Body of pancreas (tissue), 4 donors: ENCODE data around the gene GYPC. TPM values are rescaled to one million over a fixed set of nuclear protein-coding genes. Genes with fewer than 3 reads are reported as not detected.

Experiments used
- ATAC-seq: fragments of 150-250 bp; one replicate; pipeline ENCODE4 v1.9.1; 2016
- DNase-seq, 4 donors: peaks; one replicate each; pipeline ENCODE4 v3.0.0-alpha.2; 2019
- H3K27ac ChIP-seq, 4 donors: fragments of 200-600 bp; sonication (generic); 1 replicate in 3 of 4; 2 replicates in 1 of 4; pipeline versions ENCODE4 v1.5.1 to v1.6.1; 2016 to 2019; ENCODE audit warnings: mild to moderate bottlenecking in 1 of 4, mixed read lengths in 1 of 4, moderate library complexity in 1 of 4
- H3K27me3 ChIP-seq, 2 donors: fragments of 200-600 bp; sonication (generic); one replicate each; pipeline ENCODE4 v1.6.0; 2016; ENCODE audit warnings: mild to moderate bottlenecking in 1 of 2
- H3K36me3 ChIP-seq, 2 donors: fragments of 200-600 bp; sonication (generic); replicated peaks in 1 of 2; 2 replicates each; pipeline ENCODE4 v1.5.1; 2016; ENCODE audit warnings: low read depth in 2 of 2; ENCODE audit not compliant: insufficient read depth in 1 of 2
- H3K4me1 ChIP-seq: fragments of 200-600 bp; sonication (generic); one replicate; pipeline ENCODE4 v1.6.0; 2016
- H3K4me3 ChIP-seq, 2 donors: fragments of 200-600 bp; sonication (generic); 1 replicate in 1 of 2; 2 replicates in 1 of 2; pipeline ENCODE4 v1.5.1; 2016 to 2019
- H3K9me3 ChIP-seq, 3 donors: fragments of 200-600 bp; sonication (generic); 1 replicate in 2 of 3; 2 replicates in 1 of 3; pipeline ENCODE4 v1.5.1; 2016
- POLR2A ChIP-seq, 3 donors: fragments of 450-650 bp; IDR thresholded peaks; one replicate each; pipeline ENCODE4 v1.6.1; 2016; ENCODE audit warnings: antibody characterized with exemption in 3 of 3, mild to moderate bottlenecking in 2 of 3
- WGBS, 2 donors: methylation state at CpG; one replicate each; pipeline ENCODE4 v1.1.5; 2017; 5-methylcytosine and 5-hydroxymethylcytosine counted together
- intact Hi-C: fragments of 100-400 bp; cut with DNase I; formaldehyde crosslinking; loops from one replicate; pipeline ENCODE4 v1.15.1; 2023
- total RNA-seq, 2 donors: library from RNA; depleted of rRNA; stranded (reverse); fragments of >200 nt; gene quantifications; one replicate each; pipeline ENCODE4 v1.1.0, GENCODE V29; 2016
- TF ChIP-seq, protein P1 (sequence below), 7 experiments: fragments of 450-650 bp in 4 of 7; fragments of 200-600 bp in 3 of 7; sonication (generic) in 3 of 7; IDR thresholded peaks; one replicate each; pipeline ENCODE4 v1.5.1; 2016 to 2019; ENCODE audit warnings: antibody characterized with exemption in 7 of 7

Gene GYPC
- total RNA-seq, 2 donors from 2014 or later = 26.4 to 28.8 TPM

DNA sequence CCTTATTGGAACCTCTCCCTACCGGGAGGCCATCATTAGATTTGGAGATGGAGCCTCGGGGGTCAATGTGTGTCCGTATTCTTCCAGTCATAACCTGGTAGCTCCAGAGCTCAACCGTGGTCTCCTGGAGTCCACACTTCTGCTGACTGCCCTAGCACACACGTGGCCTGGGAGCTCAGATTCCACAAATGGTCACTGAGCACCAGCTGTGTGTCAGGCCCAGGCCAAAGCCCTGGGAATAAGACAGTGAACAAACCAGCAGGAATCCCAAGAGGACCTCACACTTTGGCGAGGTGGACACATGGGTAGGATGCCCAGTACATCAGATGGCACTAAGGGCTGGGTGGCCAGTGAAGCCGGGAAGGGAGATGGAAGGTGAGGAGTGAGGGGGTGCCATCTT, 15.5 kb downstream of the GYPC start:
- ATAC-seq = no peak
- H3K9me3 ChIP-seq = peaks cover 0 to 10% (median 0%) of the 10 kb centered on the region in 3 donors
- no peak for TF ChIP-seq POLR2A (IDR thresholded peaks at IDR 0.05)
- TF ChIP-seq, protein P1, sequence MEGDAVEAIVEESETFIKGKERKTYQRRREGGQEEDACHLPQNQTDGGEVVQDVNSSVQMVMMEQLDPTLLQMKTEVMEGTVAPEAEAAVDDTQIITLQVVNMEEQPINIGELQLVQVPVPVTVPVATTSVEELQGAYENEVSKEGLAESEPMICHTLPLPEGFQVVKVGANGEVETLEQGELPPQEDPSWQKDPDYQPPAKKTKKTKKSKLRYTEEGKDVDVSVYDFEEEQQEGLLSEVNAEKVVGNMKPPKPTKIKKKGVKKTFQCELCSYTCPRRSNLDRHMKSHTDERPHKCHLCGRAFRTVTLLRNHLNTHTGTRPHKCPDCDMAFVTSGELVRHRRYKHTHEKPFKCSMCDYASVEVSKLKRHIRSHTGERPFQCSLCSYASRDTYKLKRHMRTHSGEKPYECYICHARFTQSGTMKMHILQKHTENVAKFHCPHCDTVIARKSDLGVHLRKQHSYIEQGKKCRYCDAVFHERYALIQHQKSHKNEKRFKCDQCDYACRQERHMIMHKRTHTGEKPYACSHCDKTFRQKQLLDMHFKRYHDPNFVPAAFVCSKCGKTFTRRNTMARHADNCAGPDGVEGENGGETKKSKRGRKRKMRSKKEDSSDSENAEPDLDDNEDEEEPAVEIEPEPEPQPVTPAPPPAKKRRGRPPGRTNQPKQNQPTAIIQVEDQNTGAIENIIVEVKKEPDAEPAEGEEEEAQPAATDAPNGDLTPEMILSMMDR (IDR thresholded peaks at IDR 0.05) = no peak
- no peaks in the 10 kb centered on the region for H3K36me3 ChIP-seq
- WGBS, 2 donors = 62 to 81% methylated on average over 3 to 7 of the region's 7 CpGs
- H3K4me1 ChIP-seq = peaks cover 31% of the 10 kb centered on the region
- no peaks in the 10 kb centered on the region for H3K27me3 ChIP-seq
- no peak overlapping the region for H3K4me3 ChIP-seq
- intact Hi-C loops = no loop called here
- H3K27ac ChIP-seq = no peak overlapping the region
- DNase-seq = no peak

DNA sequence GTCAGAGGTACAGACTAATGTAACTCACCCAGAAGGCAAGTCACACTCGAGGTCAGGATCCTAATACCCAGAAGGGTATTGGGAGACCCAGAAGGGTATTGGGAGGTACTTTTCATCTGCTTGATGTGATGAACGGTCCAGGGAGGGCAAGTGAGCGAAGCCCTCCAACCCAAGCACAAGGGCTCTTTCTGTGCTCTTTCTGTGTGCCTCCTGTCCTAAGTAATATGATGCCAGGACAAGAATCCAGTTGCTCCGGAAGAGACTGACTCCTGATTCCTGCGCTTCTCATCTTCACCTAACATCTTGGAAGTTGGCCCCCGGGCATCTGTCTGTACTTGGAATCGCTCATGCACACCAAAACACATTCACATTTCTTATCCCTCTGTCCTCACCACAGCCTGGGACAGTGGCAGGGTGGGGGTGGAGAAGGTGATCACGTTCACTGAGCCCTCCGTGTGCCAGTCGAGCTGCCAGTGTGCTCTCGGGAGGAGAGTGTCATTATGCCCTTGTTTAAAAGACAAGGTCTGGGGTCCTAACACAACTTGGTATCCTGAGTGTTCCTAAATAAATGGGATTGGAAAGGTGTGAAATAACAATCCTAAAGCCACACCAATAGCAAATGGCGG, 17.1 kb downstream of the GYPC start:
- WGBS, 2 donors = 80 to 85% methylated on average over 11 to 12 of the region's 12 CpGs
- no peak for DNase-seq
- H3K9me3 ChIP-seq = peaks cover 0 to 10% (median 0%) of the 10 kb centered on the region in 3 donors
- H3K27me3 ChIP-seq = no peaks in the 10 kb centered on the region
- intact Hi-C loops = no loop called here
- no peak overlapping the region for H3K4me3 ChIP-seq
- no peak overlapping the region for H3K27ac ChIP-seq
- H3K36me3 ChIP-seq = no peaks in the 10 kb centered on the region
- no peak for ATAC-seq
- H3K4me1 ChIP-seq = peaks cover 22% of the 10 kb centered on the region
- TF ChIP-seq, protein P1 (IDR thresholded peaks at IDR 0.05) = no peak
- no peak for TF ChIP-seq POLR2A (IDR thresholded peaks at IDR 0.05)

GRCh38 chr2:126674075-126674744, 18.3 kb downstream of the GYPC start:
- intact Hi-C loops = no loop called here
- H3K36me3 ChIP-seq = no peaks in the 10 kb centered on the region
- no peaks in the 10 kb centered on the region for H3K27me3 ChIP-seq
- DNase-seq (no peak), ATAC-seq (no peak)
- WGBS, 2 donors = 76 to 77% methylated on average over 11 of the region's 11 CpGs
- no peak overlapping the region for H3K27ac ChIP-seq
- peaks cover 0 to 10% (median 0%) of the 10 kb centered on the region in 3 donors for H3K9me3 ChIP-seq
- H3K4me3 ChIP-seq = no peak overlapping the region
- peaks cover 13% of the 10 kb centered on the region for H3K4me1 ChIP-seq
- TF ChIP-seq, protein P1 (IDR thresholded peaks at IDR 0.05) = no peak
- TF ChIP-seq POLR2A (IDR thresholded peaks at IDR 0.05) = no peak

- H3K4me1 ChIP-seq = no peaks in the 10 kb centered on the region
- H3K36me3 ChIP-seq = no peaks in the 10 kb centered on the region
- 80 to 83% methylated on average over 5 of the region's 5 CpGs for WGBS, 2 donors
- intact Hi-C loops = no loop called here
- H3K9me3 ChIP-seq = peaks cover 0 to 10% (median 0%) of the 10 kb centered on the region in 3 donors
- no peak for ATAC-seq
- no peak overlapping the region for H3K27ac ChIP-seq
- DNase-seq = no peak
- no peak overlapping the region for H3K4me3 ChIP-seq
- no peaks in the 10 kb centered on the region for H3K27me3 ChIP-seq
- TF ChIP-seq, protein P1 (IDR thresholded peaks at IDR 0.05) = no peak
Measured at GRCh38 chr2:126675637-126676036, 19.7 kb downstream of the GYPC start.
